GM18951 (cell line): Measurements from ENCODE around the gene ZDHHC20.

ENCODE experiments used
- POLR2A ChIP-seq: IDR thresholded peaks from 4 replicates; pipeline ENCODE4 v1.6.1; 2011; ENCODE audit warnings: mild to moderate bottlenecking; ENCODE audit not compliant: insufficient read length, insufficient read depth; ENCODE audit errors: extremely low read depth
- in situ Hi-C: fragments of 300-500 bp; cut with MboI; formaldehyde crosslinking; loops from one replicate; pipeline ENCODE4 v1.12.0; 2022; ENCODE audit warnings: low sequenced_read_pairs, mixed read lengths, inconsistent platforms; ENCODE audit not compliant: unreplicated experiment

Gene ZDHHC20

DNA sequence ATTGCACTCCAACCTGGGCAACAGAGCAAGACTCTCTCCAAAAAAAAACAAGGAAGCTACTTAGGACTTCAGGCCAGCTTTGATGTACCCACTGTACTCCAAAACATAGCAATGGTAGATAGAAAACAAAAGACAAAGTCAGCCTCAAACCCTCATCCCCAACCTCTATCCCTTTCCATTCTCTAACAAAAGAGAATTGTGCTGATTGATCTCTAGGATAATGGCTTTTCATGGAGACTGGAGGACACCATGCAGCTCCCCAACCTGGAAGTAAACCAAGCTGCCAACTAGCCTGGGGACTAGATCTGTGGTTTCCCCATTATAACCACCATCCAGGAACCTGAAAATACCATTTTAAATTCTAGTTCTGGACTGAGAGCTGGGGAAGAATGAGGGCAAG is 4.3 kb upstream of the ZDHHC20 start:
- in situ Hi-C loops, result no loop called here
- TF ChIP-seq POLR2A, result no peak

DNA sequence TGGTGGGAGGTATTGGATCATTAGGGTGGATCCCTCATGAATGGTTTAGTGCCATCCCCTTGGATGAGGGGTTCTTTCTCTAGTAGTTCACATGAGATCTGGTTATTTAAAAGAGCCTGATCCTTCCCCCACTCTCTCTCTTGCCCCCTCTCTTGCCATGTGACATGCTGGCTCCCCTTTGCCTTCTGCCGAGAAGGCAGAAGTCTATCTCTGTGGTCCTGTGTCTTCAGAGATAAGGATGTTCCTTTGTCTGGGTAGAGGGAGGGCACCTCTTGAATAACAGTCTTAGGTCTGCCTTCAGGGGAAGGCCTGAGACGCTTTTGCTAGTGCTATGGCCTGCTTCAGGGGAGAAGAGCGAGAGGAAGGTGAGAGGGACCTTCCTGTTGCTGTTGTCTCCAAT is 2.0 kb upstream of the ZDHHC20 start:
- no peak for TF ChIP-seq POLR2A
- in situ Hi-C loops, result no loop called here

DNA sequence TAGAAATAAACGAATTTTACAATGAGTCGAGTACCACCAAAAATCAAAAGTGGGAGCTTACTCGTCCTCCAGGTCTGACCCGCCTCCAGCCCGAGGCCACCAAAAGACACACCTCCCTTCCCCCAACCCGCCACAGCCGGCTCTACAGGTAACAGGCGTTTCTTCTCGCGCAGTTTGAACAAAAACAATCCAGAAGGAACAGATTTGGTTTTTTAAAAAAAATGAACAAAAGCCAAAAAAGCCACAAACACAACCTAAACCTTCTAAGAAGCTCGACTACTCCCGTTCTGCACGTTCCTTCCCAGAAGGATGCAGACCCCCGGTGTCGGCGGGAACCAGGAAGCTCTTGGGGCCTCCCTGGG is 671 bp downstream of the ZDHHC20 start:
- in situ Hi-C loops, result no loop called here
- no peak for TF ChIP-seq POLR2A

DNA sequence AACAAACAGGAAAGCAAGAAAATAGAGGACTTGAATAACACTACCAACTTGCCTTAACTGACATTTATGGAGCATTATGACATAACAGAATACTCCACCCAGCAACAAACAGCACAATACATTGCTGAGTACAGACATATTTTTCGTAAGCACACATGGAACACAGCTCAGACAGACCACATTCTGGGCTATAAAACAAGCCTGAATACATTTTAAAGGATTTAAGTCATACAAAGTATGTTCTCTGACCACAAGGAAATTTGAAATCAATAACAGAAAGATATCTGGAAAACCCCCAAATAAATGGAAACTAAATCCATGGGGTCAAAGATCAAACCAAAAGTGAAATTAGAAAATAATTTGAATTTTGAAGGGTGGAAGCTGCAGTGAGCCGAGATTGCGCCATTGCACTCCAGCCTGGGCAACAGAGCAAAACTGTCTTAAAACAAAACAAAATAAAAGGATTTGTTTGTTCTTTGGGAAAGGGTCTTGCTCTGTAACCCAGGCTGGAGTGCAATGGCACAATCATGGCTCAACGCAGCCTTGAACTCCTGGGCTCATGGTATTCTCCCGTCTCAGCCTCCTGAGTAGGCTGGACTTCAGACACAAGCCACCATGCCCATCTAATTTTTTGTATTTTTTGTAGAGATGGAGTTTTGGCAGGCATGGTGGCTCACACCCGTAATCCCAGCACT is 5.6 kb downstream of the ZDHHC20 start:
- in situ Hi-C loops, result no loop called here
- no peak for TF ChIP-seq POLR2A

DNA sequence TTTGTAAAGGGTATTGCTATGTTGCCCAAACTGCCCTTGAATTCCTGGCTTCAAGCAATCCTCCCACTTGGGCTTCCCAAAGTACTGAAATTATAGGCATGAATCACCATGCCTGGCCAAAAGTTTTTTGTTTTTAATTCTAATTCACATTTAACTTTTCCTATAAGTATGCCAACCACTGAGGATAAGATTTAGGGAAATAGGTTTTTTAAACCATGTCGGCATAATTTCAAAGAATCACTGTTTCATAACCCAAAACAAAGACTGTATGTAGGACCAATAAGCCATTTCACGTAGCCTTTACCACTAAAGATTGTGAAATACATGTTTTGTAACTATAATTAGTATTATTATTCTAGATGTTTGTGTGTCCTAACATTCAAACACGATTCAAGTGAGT is 8.2 kb downstream of the ZDHHC20 start:
- in situ Hi-C loops, result no loop called here
- no peak for TF ChIP-seq POLR2A

DNA sequence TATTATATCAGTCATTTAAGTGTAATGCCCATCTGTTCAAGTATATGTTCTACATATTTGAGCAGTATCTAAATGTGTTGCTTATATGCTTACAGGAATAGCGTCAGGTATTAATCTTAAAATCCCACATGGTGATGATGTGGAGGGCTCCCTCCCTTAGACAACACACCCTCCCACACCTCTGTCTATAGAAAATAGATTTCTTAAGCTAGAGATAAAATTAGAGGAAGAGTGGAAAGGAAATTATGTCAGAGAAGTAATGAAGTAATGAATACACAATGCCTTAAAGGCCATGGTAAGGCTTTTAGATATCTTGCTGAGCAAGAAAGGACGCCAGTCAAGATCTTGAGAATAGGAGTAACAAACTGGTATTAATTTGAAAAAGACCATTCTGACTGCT is 12.4 kb downstream of the ZDHHC20 start:
- TF ChIP-seq POLR2A, result no peak
- in situ Hi-C loops, result no loop called here

DNA sequence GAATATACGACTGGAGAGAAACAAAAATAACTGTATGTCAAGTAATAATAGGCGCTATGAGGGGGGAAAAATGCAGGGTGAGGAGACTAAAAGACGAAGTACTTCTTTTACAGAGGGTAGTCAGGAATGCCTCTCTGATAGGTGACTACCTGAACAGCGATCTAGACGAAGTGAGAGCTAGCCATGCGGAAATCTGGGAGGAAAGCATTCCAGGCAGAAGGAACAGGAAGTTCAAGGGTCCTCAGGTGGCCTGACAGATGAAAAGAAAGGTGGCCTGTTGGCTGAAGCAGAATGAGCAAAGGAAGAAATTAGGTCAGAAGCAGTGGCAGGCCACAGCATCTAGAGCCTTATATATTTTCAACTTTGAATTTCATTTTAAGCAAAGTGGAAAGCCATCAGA is 13.3 kb downstream of the ZDHHC20 start:
- in situ Hi-C loops, result no loop called here
- TF ChIP-seq POLR2A, result no peak

DNA sequence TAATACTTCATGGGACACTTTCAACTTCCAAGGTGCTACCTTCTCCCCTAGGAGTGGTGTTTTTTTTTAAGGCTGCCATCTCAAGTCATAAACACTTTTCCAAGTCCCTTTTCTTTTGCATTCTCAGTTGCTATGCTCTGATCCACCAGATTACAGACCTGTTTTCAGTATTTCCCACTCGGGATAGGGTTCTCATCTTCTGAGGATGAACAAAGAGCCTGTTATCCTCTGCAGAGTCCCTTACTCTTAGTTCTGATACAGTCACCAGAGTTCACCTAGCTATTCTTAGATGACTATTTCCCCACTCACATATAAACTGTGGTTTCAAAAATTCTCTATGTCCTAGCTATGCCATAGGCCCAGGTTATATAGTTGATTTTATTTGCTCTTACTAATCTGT is 15.9 kb downstream of the ZDHHC20 start:
- in situ Hi-C loops, result no loop called here
- TF ChIP-seq POLR2A, result no peak

DNA sequence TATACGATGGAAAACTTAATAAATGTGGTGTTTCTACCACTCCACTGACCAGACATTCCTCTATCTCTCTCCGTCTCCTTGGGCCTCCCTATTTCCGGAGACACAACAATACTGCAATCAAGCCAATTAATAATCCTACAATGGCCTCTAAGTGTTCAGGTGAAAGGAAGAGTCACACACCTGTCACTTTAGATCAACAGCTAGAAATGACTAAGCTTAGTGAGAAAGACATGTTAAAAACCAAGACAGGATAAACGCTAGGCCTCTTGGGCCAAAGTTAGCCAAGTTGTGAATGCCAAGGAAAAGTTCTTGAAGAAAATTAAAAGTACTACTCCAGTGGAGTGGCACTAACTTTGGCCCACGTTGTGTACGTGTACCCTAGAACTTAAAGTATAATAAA is 22.5 kb downstream of the ZDHHC20 start:
- in situ Hi-C loops, result no loop called here
- no peak for TF ChIP-seq POLR2A

DNA sequence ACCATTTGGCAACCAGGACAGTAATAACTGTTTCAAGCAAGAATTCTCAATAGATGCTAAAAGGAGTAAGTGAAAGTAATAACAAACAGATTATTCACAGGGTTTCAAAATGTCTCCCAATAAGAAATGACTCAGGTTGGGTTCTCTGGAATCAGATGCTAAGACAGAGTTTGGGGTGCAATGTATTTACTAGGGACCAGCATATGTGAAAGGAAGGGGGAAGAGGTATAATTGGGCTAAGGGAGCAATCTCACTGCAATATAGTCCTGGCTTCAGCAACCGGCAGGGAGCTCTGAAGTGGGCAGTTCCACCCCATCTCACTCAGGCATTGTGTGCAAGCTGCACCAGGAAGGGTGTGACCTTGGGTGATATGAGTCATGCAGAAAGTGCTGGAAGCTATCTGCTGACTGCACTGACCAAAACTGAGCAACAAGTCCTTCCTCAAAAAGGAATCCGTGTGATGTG is 23.4 kb downstream of the ZDHHC20 start:
- TF ChIP-seq POLR2A, result no peak
- in situ Hi-C loops, result no loop called here

DNA sequence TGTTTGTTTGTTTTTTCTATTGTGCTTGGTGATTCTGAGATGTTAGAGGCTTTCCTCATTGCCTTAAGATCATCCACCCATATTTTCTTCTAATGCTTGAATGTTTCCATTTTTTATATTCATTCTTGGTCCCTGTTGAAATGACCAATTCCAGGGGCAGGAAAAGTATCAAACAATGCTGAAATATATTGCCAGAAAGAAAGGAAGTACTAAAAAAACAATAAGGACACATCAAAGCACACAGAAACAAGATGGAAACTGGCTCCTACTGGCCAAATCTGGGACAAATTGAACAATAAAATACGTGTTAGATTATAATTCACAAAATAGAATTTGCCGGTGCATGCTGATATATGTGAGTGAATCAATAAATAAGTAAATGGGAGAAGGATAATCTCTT is 23.9 kb downstream of the ZDHHC20 start:
- no peak for TF ChIP-seq POLR2A
- in situ Hi-C loops, result no loop called here

DNA sequence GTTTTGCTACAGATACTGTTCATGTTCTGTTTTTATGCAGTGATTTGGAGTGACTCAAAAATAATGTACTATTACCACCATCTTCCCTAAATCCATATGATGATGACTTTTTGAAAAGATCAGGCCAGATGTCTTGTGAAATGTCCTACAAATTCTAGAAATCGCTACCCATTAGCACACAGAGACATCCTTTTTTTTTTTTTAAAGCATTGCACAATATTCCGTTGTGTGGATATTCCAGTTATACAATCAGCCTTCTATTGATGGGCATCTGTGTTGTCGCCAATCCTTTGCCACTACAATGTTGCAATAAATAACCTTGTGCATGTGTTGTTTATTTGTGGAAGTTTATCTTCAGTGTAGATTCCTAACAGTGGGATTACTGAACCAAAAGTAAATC is 24.5 kb downstream of the ZDHHC20 start:
- in situ Hi-C loops, result no loop called here
- TF ChIP-seq POLR2A, result no peak

DNA sequence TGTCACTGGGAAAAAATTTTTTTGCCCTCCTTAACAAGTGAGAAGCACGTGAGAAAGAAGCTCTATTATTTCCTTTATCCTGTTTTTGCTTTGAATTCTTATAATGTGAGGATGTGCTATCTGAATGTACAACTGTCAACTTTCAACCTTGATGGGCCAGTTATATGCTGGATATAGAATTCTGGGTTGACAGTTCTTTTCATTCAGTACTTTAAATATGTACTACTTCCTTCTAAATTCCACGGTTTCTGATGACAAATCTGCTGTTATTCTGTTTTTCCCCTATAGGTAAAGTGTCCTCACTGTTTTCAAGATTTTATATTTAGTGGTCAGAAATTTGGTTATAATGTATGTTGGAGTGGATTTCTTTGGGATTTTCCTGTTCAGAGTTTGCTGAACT is 29.9 kb downstream of the ZDHHC20 start:
- in situ Hi-C loops, result no loop called here
- TF ChIP-seq POLR2A, result no peak

DNA sequence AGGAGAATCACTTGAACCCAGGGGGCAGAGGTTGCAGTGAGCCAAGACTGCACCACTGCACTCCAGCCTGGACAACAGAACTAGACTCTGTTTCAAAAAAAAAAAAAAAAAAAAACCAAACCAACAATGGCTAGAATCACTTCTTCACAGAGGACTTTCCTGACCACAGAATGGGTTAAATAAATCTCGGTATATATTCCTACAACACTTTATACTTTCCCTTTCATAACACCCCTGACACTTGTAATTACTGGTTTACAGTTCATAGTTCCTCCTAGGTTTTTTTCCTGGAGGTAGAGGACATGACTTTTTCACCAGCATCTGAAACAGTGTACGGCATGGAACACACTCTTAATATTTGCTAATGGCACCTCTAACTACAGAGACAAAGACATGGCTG is 31.4 kb downstream of the ZDHHC20 start:
- no peak for TF ChIP-seq POLR2A
- in situ Hi-C loops, result no loop called here

DNA sequence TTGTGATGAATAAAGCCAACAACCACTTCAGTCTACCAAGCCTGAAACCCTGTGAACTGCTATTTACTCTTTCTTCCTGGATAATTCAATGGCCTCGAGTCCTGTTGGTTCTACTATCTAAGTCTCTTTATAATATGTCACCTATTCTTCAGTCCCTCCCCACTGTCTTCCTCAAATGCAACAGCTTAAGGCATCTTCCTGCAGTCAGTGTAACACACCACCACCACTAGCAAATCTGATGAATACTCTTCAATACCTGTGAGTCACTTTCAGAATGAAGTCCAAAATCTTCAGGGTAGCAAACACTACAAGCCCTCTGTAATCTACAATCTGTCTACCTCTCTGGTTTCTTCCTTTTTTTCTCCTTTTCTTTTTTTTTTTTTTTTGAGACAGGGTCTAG is 32.9 kb downstream of the ZDHHC20 start:
- in situ Hi-C loops, result no loop called here
- no peak for TF ChIP-seq POLR2A
